Measurements from ENCODE around the gene ZMIZ2. TPM values are rescaled to one million over a fixed set of nuclear protein-coding genes. Genes with fewer than 3 reads are reported as not detected.

ZMIZ2 gene
- total RNA-seq, 4 donors from 2014 or later: 12.4 to 36.0 (median 28.4) TPM

- Histone ChIP-seq H3K27ac (replicated peaks in 1 of 4) (no peak overlapping the region), H3K4me1 (peaks cover 4 to 6% (median 5%) of the 10 kb centered on the region in 4 donors), H3K9me3 (no peaks in the 10 kb centered on the region), H3K27me3 (no peaks in the 10 kb centered on the region), H3K36me3 (no peaks in the 10 kb centered on the region), H3K4me3 (no peak overlapping the region)
- no peak for TF ChIP-seq POLR2AphosphoS5 (IDR thresholded peaks at IDR 0.05)
- TF ChIP-seq EP300 (IDR thresholded peaks at IDR 0.05): no peak
- TF ChIP-seq, protein P1, sequence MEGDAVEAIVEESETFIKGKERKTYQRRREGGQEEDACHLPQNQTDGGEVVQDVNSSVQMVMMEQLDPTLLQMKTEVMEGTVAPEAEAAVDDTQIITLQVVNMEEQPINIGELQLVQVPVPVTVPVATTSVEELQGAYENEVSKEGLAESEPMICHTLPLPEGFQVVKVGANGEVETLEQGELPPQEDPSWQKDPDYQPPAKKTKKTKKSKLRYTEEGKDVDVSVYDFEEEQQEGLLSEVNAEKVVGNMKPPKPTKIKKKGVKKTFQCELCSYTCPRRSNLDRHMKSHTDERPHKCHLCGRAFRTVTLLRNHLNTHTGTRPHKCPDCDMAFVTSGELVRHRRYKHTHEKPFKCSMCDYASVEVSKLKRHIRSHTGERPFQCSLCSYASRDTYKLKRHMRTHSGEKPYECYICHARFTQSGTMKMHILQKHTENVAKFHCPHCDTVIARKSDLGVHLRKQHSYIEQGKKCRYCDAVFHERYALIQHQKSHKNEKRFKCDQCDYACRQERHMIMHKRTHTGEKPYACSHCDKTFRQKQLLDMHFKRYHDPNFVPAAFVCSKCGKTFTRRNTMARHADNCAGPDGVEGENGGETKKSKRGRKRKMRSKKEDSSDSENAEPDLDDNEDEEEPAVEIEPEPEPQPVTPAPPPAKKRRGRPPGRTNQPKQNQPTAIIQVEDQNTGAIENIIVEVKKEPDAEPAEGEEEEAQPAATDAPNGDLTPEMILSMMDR (IDR thresholded peaks at IDR 0.05): no peak
- no peak for TF ChIP-seq POLR2A (IDR thresholded peaks at IDR 0.05; ENCODE audit: low read depth)
- no peak for DNase-seq (ENCODE audit: extremely low spot score)
- intact Hi-C loops (cut with DNase I): no loop called here
- 67% methylated on average over 1 of the region's 1 CpG for whole genome bisulfite sequencing
Observed at GRCh38 chr7:44743750-44744149, 4.9 kb upstream of the ZMIZ2 start.

- peaks cover 0 to 3% (median 0%) of the 10 kb centered on the region in 4 donors for H3K36me3 ChIP-seq
- H3K9me3 ChIP-seq: no peaks in the 10 kb centered on the region
- peak overlapping the region; percentile 97 to 99 (median 98) for H3K27ac ChIP-seq (replicated peaks in 1 of 4)
- no peaks in the 10 kb centered on the region for H3K27me3 ChIP-seq
- no peak for DNase-seq (ENCODE audit: extremely low spot score)
- intact Hi-C loops (cut with DNase I): loop anchor here (2.0 to 5.0 kb wide), 3 partner anchors 93 to 162 kb away; partner anchors contain the start of gene OGDH
- WGBS: 15% methylated on average over 22 of the region's 60 CpGs
- TF ChIP-seq EP300 (IDR thresholded peaks at IDR 0.05) (no peak), POLR2A (IDR thresholded peaks at IDR 0.05; ENCODE audit: low read depth) (no peak), POLR2AphosphoS5 (IDR thresholded peaks at IDR 0.05) (no peak)
- TF ChIP-seq, protein P1 (IDR thresholded peaks at IDR 0.05): no peak
- H3K4me3 ChIP-seq: peak overlapping the region; percentile 81 to 99 (median 87)
- H3K4me1 ChIP-seq: peaks cover 32 to 46% (median 36%) of the 10 kb centered on the region in 4 donors
Observed at GRCh38 chr7:44748948-44749731, 493 bp downstream of the ZMIZ2 start.

- 93% methylated on average over 2 of the region's 2 CpGs for WGBS
- Histone ChIP-seq H3K9me3 (no peaks in the 10 kb centered on the region), H3K4me3 (peak overlapping the region; percentile 81 to 99 (median 87)), H3K27ac (replicated peaks in 1 of 4) (peak overlapping the region; percentile 97 to 99 (median 98)), H3K27me3 (no peaks in the 10 kb centered on the region), H3K36me3 (peaks cover 0 to 3% (median 0%) of the 10 kb centered on the region in 4 donors), H3K4me1 (peaks cover 41 to 54% (median 45%) of the 10 kb centered on the region in 4 donors)
- TF ChIP-seq EP300 (IDR thresholded peaks at IDR 0.05): no peak
- TF ChIP-seq POLR2AphosphoS5 (IDR thresholded peaks at IDR 0.05): no peak
- TF ChIP-seq, protein P1 (IDR thresholded peaks at IDR 0.05): no peak
- TF ChIP-seq POLR2A (IDR thresholded peaks at IDR 0.05; ENCODE audit: low read depth): no peak
- intact Hi-C loops (cut with DNase I): loop anchor here (2.0 to 5.0 kb wide), 4 partner anchors 45 to 163 kb away; partner anchors contain the start of gene OGDH
- no peak for DNase-seq (ENCODE audit: extremely low spot score)
Observed at GRCh38 chr7:44749992-44750391, 1.3 kb downstream of the ZMIZ2 start.

DNA sequence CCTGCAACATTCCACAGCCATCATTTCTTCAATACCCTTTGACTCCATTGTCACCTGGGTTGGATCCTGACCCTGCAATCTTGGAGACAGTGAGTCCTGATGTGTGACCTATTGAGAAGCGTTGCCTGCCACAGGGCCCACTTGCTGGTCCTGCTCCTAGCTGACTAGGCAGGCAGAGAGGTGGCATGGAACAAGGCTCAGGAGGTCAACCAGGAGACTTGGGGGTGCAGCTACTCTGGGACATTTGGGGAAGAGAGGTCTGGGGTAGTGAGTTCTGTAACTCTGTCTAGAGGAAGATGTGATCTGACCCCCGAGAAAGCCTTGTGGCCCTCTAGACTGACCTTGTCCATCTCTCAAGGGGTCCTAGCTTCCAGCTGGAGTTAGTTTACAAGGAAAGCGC lies 1.8 kb downstream of the ZMIZ2 start:
- H3K27ac ChIP-seq (replicated peaks in 1 of 4): no peak overlapping the region
- intact Hi-C loops (cut with DNase I): loop anchor here (2.0 kb wide), 1 partner anchor 44 kb away; no protein-coding TSS in a partner anchor
- no peaks in the 10 kb centered on the region for H3K27me3 ChIP-seq
- H3K4me3 ChIP-seq: no peak overlapping the region
- H3K36me3 ChIP-seq: peaks cover 0 to 3% (median 0%) of the 10 kb centered on the region in 4 donors
- no peaks in the 10 kb centered on the region for H3K9me3 ChIP-seq
- TF ChIP-seq EP300 (IDR thresholded peaks at IDR 0.05) (no peak), POLR2AphosphoS5 (IDR thresholded peaks at IDR 0.05) (no peak), POLR2A (IDR thresholded peaks at IDR 0.05; ENCODE audit: low read depth) (no peak)
- TF ChIP-seq, protein P1 (IDR thresholded peaks at IDR 0.05): no peak
- no peak for DNase-seq (ENCODE audit: extremely low spot score)
- peaks cover 45 to 59% (median 49%) of the 10 kb centered on the region in 4 donors for H3K4me1 ChIP-seq
- WGBS: 78% methylated on average over 2 of the region's 3 CpGs

All from esophagus muscularis mucosa (tissue), 4 donors.